ENCODE data around the gene OSGIN1. TPM values are rescaled to one million over a fixed set of nuclear protein-coding genes. Genes with fewer than 3 reads are reported as not detected.

The OSGIN1 gene
- total RNA-seq, 2 donors from 2014 or later = 4.0 to 5.2 TPM

- intact Hi-C loops (cut with DNase I) = no loop called here
- TF ChIP-seq, protein P1, sequence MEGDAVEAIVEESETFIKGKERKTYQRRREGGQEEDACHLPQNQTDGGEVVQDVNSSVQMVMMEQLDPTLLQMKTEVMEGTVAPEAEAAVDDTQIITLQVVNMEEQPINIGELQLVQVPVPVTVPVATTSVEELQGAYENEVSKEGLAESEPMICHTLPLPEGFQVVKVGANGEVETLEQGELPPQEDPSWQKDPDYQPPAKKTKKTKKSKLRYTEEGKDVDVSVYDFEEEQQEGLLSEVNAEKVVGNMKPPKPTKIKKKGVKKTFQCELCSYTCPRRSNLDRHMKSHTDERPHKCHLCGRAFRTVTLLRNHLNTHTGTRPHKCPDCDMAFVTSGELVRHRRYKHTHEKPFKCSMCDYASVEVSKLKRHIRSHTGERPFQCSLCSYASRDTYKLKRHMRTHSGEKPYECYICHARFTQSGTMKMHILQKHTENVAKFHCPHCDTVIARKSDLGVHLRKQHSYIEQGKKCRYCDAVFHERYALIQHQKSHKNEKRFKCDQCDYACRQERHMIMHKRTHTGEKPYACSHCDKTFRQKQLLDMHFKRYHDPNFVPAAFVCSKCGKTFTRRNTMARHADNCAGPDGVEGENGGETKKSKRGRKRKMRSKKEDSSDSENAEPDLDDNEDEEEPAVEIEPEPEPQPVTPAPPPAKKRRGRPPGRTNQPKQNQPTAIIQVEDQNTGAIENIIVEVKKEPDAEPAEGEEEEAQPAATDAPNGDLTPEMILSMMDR (IDR thresholded peaks at IDR 0.05) = no peak
- no peak for TF ChIP-seq POLR2A (IDR thresholded peaks at IDR 0.05)
- Histone ChIP-seq H3K4me1 (no peaks in the 10 kb centered on the region), H3K4me3 (no peak overlapping the region), H3K27ac (no peak overlapping the region), H3K36me3 (replicated peaks in 1 of 2; ENCODE audit: insufficient read depth in 1 of 2, low read depth in 2 of 2) (no peaks in the 10 kb centered on the region), H3K9me3 (no peaks in the 10 kb centered on the region), H3K27me3 (no peaks in the 10 kb centered on the region)
- WGBS, 2 donors = 86% methylated on average over 9 of the region's 10 CpGs; no CpG with 5 or more reads in 1 of the 2 donors
- no peak for ATAC-seq
- DNase-seq = no peak
Measured at GRCh38 chr16:83935858-83936255, 17.2 kb upstream of the OSGIN1 start.

- DNase-seq (no peak), ATAC-seq (no peak)
- H3K4me1 ChIP-seq = no peaks in the 10 kb centered on the region
- no peaks in the 10 kb centered on the region for H3K27me3 ChIP-seq
- intact Hi-C loops (cut with DNase I) = no loop called here
- H3K36me3 ChIP-seq (replicated peaks in 1 of 2; ENCODE audit: insufficient read depth in 1 of 2, low read depth in 2 of 2) = no peaks in the 10 kb centered on the region
- 91 to 94% methylated on average over 19 of the region's 19 CpGs for WGBS, 2 donors
- TF ChIP-seq POLR2A (IDR thresholded peaks at IDR 0.05) = no peak
- TF ChIP-seq, protein P1 (IDR thresholded peaks at IDR 0.05) = no peak
- no peaks in the 10 kb centered on the region for H3K9me3 ChIP-seq
- H3K27ac ChIP-seq = no peak overlapping the region
- H3K4me3 ChIP-seq = no peak overlapping the region
Measured at GRCh38 chr16:83936581-83937165, 16.4 kb upstream of the OSGIN1 start.

DNA sequence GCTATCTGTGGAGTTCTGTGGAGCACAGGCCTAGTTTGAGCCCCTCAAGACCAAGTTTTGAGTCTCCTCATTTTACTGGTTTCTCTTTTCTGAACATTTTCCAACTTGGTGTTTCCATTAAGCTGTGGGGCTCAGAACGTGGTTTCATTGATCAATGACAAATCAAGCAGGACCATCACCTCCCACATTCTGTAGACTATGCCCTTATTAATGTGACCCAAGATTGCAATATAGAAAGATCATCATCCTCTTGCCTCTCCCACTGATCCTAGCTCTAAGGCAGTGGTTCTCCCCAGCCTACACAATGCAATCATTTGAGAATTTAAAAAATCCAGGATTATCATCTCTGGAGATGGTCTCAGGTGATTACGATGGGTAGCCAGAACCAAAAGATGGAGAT lies 15.8 kb upstream of the OSGIN1 start:
- intact Hi-C loops (cut with DNase I) = no loop called here
- H3K4me1 ChIP-seq = peaks cover 2% of the 10 kb centered on the region
- no peak for DNase-seq
- no peaks in the 10 kb centered on the region for H3K27me3 ChIP-seq
- no peak for TF ChIP-seq POLR2A (IDR thresholded peaks at IDR 0.05)
- TF ChIP-seq, protein P1 (IDR thresholded peaks at IDR 0.05) = no peak
- H3K4me3 ChIP-seq = no peak overlapping the region
- no peaks in the 10 kb centered on the region for H3K36me3 ChIP-seq (replicated peaks in 1 of 2; ENCODE audit: insufficient read depth in 1 of 2, low read depth in 2 of 2)
- no peak for ATAC-seq
- H3K9me3 ChIP-seq = no peaks in the 10 kb centered on the region
- WGBS, 2 donors = 95 to 100% methylated on average over 2 of the region's 2 CpGs
- no peak overlapping the region for H3K27ac ChIP-seq

- H3K27me3 ChIP-seq = no peaks in the 10 kb centered on the region
- intact Hi-C loops (cut with DNase I) = no loop called here
- no peak for DNase-seq
- no peaks in the 10 kb centered on the region for H3K9me3 ChIP-seq
- H3K27ac ChIP-seq = no peak overlapping the region
- 92% methylated on average over 18 of the region's 18 CpGs for WGBS, 2 donors
- no peak for ATAC-seq
- H3K4me1 ChIP-seq = peaks cover 11% of the 10 kb centered on the region
- H3K36me3 ChIP-seq (replicated peaks in 1 of 2; ENCODE audit: insufficient read depth in 1 of 2, low read depth in 2 of 2) = no peaks in the 10 kb centered on the region
- no peak overlapping the region for H3K4me3 ChIP-seq
- TF ChIP-seq, protein P1 (IDR thresholded peaks at IDR 0.05) = no peak
- no peak for TF ChIP-seq POLR2A (IDR thresholded peaks at IDR 0.05)
Measured at GRCh38 chr16:83937922-83938885, 14.8 kb upstream of the OSGIN1 start.

Data from body of pancreas (tissue), 4 donors.